K562 (cell line): ENCODE measurements around the gene PRKACA. TPM values are rescaled to one million over a fixed set of nuclear protein-coding genes. Genes with fewer than 3 reads are reported as not detected.

ENCODE experiments used
- EP300 ChIP-seq: IDR thresholded peaks from 2 replicates; pipeline ENCODE4 v1.6.1; 2012; ENCODE audit warnings: low read length, improper control_type of control experiment
- FOXK2 ChIP-seq, 2 experiments: fragments of 450-650 bp; IDR thresholded peaks in 1 of 2; conservative IDR thresholded peaks in 1 of 2; 2 replicates each; pipeline ENCODE4 v1.6.1; 2016; ENCODE audit warnings: low read depth in 2 of 2, mild to moderate bottlenecking in 1 of 2
- FOXO4 ChIP-seq: fragments of 450-650 bp; formaldehyde crosslinking; IDR thresholded peaks from 2 replicates; pipeline ENCODE4 v1.4.0; 2020; ENCODE audit warnings: mild to moderate bottlenecking, moderate library complexity
- HNRNPUL1 ChIP-seq: fragments of 200-400 bp; formaldehyde crosslinking; IDR thresholded peaks from 2 replicates; pipeline ENCODE4 v1.6.1; 2017; ENCODE audit warnings: low read length
- KAT7 ChIP-seq: sonication (generic); formaldehyde crosslinking; IDR thresholded peaks from 2 replicates; pipeline ENCODE4 v1.8.0; 2022; ENCODE audit warnings: missing genetic modification reagents, mild to moderate bottlenecking, borderline replicate concordance
- KDM1A ChIP-seq, 2 experiments: fragments of 450-650 bp; IDR thresholded peaks; 2 replicates each; pipeline ENCODE4 v1.6.1; 2016; ENCODE audit warnings: mild to moderate bottlenecking in 2 of 2
- KLF13 ChIP-seq: fragments of 450-650 bp; IDR thresholded peaks from 2 replicates; pipeline ENCODE4 v1.6.1; 2016; ENCODE audit warnings: missing genetic modification characterization, low read depth, mild to moderate bottlenecking, missing compliant biosample characterization, moderate library complexity, borderline replicate concordance
- NCOA2 ChIP-seq, 2 experiments: fragments of 450-650 bp; IDR thresholded peaks; 2 replicates each; pipeline ENCODE4 v1.6.1; 2018; ENCODE audit warnings: mild to moderate bottlenecking in 2 of 2, moderate library complexity in 1 of 2; ENCODE audit not compliant: partially characterized antibody in 2 of 2
- NFIC ChIP-seq: fragments of 450-650 bp; IDR thresholded peaks from 2 replicates; pipeline ENCODE4 v1.6.1; 2017; ENCODE audit warnings: mild to moderate bottlenecking, inconsistent platforms
- OTX1 ChIP-seq: fragments of 450-650 bp; formaldehyde crosslinking; IDR thresholded peaks from 2 replicates; pipeline ENCODE4 v1.4.0; 2022; ENCODE audit warnings: mild to moderate bottlenecking
- PKNOX1 ChIP-seq: fragments of 450-650 bp; IDR thresholded peaks from 2 replicates; pipeline ENCODE4 v1.6.1; 2016
- POLR2A ChIP-seq: fragments of 450-650 bp; conservative IDR thresholded peaks from 2 replicates; pipeline ENCODE4 v1.6.1; 2016
- POLR2B ChIP-seq: fragments of 450-650 bp; IDR thresholded peaks from 2 replicates; pipeline ENCODE4 v1.6.1; 2018; ENCODE audit warnings: low read depth; ENCODE audit not compliant: partially characterized antibody
- RBM22 ChIP-seq: fragments of 200-400 bp; formaldehyde crosslinking; IDR thresholded peaks from 2 replicates; pipeline ENCODE4 v1.6.1; 2018; ENCODE audit warnings: low read length, low read depth; ENCODE audit not compliant: poor library complexity, severe bottlenecking
- SMARCA4 ChIP-seq: fragments of 450-650 bp; IDR thresholded peaks from 2 replicates; pipeline ENCODE4 v1.6.1; 2016
- STAG1 ChIP-seq: sonication (generic); formaldehyde crosslinking; IDR thresholded peaks from 2 replicates; pipeline ENCODE4 v1.5.0; 2020; ENCODE audit warnings: missing genetic modification reagents, borderline replicate concordance
- TARDBP ChIP-seq: fragments of 450-650 bp; IDR thresholded peaks from 2 replicates; pipeline ENCODE4 v1.6.1; 2016
- ZBTB34 ChIP-seq: fragments of 250-450 bp; sonication (Bioruptor Pico); IDR thresholded peaks from 2 replicates; pipeline ENCODE4 v1.8.0; 2021; ENCODE audit warnings: mild to moderate bottlenecking, moderate library complexity
- ZFP30 ChIP-seq: fragments of 250-450 bp; sonication (Bioruptor Pico); IDR thresholded peaks from 2 replicates; pipeline ENCODE4 v1.8.0; 2022; ENCODE audit warnings: moderate library complexity, mild to moderate bottlenecking, inconsistent platforms, borderline replicate concordance
- ZFX ChIP-seq: sonication (generic); formaldehyde crosslinking; IDR thresholded peaks from 2 replicates; pipeline ENCODE4 v1.8.0; 2022; ENCODE audit warnings: mild to moderate bottlenecking, missing genetic modification reagents, moderate library complexity
- ZNF316 ChIP-seq: fragments of 450-650 bp; IDR thresholded peaks from 2 replicates; pipeline ENCODE4 v1.6.1; 2016
- ZNF644 ChIP-seq: fragments of 200-800 bp; sonication (Bioruptor generic); IDR thresholded peaks from 2 replicates; pipeline ENCODE4 v1.6.1; 2016; ENCODE audit warnings: low read depth, missing genetic modification characterization, missing compliant biosample characterization
- ZSCAN32 ChIP-seq: fragments of 450-650 bp; formaldehyde crosslinking; IDR thresholded peaks from 2 replicates; pipeline ENCODE4 v1.4.0; 2020; ENCODE audit warnings: mild to moderate bottlenecking, moderate library complexity
- polyA plus RNA-seq, 8 experiments: library from polyadenylated mRNA; depleted of rRNA in 4 of 8; stranded (reverse) in 5 of 8; unstranded in 3 of 8; fragments of >200 nt; fragmentation: Nextera tagmentation in 2 of 8; fragmentation: Illumina TruSeq in 1 of 8; extraction: Ambion mirVana in 2 of 8; extraction: Trizol in 1 of 8; gene quantifications; 2 replicates each; pipeline versions ENCODE4 v1.2.1 to v1.2.3, GENCODE V29; 2011 to 2014; ENCODE audit warnings: inconsistent platforms in 1 of 8, missing spikeins in 1 of 8
- total RNA-seq, 7 experiments: library from RNA; depleted of rRNA in 6 of 7; stranded (reverse); fragments of >200 nt in 6 of 7; fragmentation: Illumina TruSeq in 2 of 7; extraction: Trizol in 2 of 7; gene quantifications; 2 replicates each; pipeline versions ENCODE4 v1.2.1 to v1.2.3, GENCODE V29; 2011 to 2021; ENCODE audit warnings: low replicate concordance in 1 of 7
- TF ChIP-seq, protein P1 (sequence below), 3 experiments: IDR thresholded peaks in 2 of 3; conservative IDR thresholded peaks in 1 of 3; 2 replicates each; pipeline ENCODE4 v1.5.1; 2011 to 2012; ENCODE audit warnings: low read length in 3 of 3, mild to moderate bottlenecking in 3 of 3, control low read depth in 2 of 3, improper control_type of control experiment in 1 of 3, inconsistent platforms in 1 of 3, low read depth in 1 of 3, mixed read lengths in 1 of 3, moderate library complexity in 1 of 3; ENCODE audit not compliant: insufficient read depth in 2 of 3

PRKACA gene
- total and polyA plus RNA-seq, 9 of the 15 experiments (the other 6 are each of a cell fraction or from before 2014, with no cell fraction given): 1.2 to 63.1 (median 13.0) TPM

- peak; percentile 65 for TF ChIP-seq RBM22
- TF ChIP-seq FOXK2 (conservative IDR thresholded peaks at IDR 0.05 in 1 of 2, IDR thresholded peaks at IDR 0.05 in 1 of 2; ENCODE audit: low read depth in 2 of 2): peak; percentile 31 to 46; a peak in 1 of 4 replicates
- no peak for TF ChIP-seq NCOA2 (IDR thresholded peaks at IDR 0.05; ENCODE audit: partially characterized antibody in 2 of 2)
- TF ChIP-seq NFIC: no peak
- TF ChIP-seq POLR2A: peak; percentile 67; the same call in 1 of the 2 replicates
- 0 out of 2 replicates have a peak, but pooled peaks have one; percentile 37 for TF ChIP-seq KAT7 (CRISPR knock-in tag)
- no peak for TF ChIP-seq STAG1
- peak; percentile 32 for TF ChIP-seq POLR2B
- TF ChIP-seq TARDBP: no peak; the same call in 1 of the 2 replicates
- TF ChIP-seq, protein P1, sequence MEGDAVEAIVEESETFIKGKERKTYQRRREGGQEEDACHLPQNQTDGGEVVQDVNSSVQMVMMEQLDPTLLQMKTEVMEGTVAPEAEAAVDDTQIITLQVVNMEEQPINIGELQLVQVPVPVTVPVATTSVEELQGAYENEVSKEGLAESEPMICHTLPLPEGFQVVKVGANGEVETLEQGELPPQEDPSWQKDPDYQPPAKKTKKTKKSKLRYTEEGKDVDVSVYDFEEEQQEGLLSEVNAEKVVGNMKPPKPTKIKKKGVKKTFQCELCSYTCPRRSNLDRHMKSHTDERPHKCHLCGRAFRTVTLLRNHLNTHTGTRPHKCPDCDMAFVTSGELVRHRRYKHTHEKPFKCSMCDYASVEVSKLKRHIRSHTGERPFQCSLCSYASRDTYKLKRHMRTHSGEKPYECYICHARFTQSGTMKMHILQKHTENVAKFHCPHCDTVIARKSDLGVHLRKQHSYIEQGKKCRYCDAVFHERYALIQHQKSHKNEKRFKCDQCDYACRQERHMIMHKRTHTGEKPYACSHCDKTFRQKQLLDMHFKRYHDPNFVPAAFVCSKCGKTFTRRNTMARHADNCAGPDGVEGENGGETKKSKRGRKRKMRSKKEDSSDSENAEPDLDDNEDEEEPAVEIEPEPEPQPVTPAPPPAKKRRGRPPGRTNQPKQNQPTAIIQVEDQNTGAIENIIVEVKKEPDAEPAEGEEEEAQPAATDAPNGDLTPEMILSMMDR (IDR thresholded peaks at IDR 0.05 in 2 of 3, conservative IDR thresholded peaks at IDR 0.05 in 1 of 3; ENCODE audit: insufficient read depth in 2 of 3, low read depth in 1 of 3, low read length in 3 of 3): peak; percentile 53 to 72 (median 53)
- no peak for TF ChIP-seq ZNF644
- no peak for TF ChIP-seq PKNOX1
- TF ChIP-seq FOXO4: 0 out of 2 replicates have a peak, but pooled peaks have one; percentile 39
- no peak for TF ChIP-seq HNRNPUL1
- peak; percentile 34 for TF ChIP-seq EP300
- no peak for TF ChIP-seq ZFP30 (CRISPR knock-in tag)
- TF ChIP-seq SMARCA4: peak; percentile 37; the same call in 1 of the 2 replicates
- TF ChIP-seq KLF13: peak; percentile 97
- peak in 1 of 2 experiments; percentile 64; a peak in 2 of 4 replicates for TF ChIP-seq KDM1A (IDR thresholded peaks at IDR 0.05)
- TF ChIP-seq ZFX (CRISPR knock-in tag): peak; percentile 69
- TF ChIP-seq ZSCAN32: peak; percentile 32; the same call in 1 of the 2 replicates
- no peak for TF ChIP-seq ZNF316
- no peak for TF ChIP-seq ZBTB34 (CRISPR knock-in tag)
- no peak for TF ChIP-seq OTX1 (CRISPR knock-in tag)
Measured at GRCh38 chr19:14091081-14091812, 26.3 kb downstream of the PRKACA start (continued).
